HG03520 (cell line): ENCODE measurements around the gene SHANK1.

Source experiments
- ATAC-seq: cut with Tn5 transposase; IDR thresholded peaks from one replicate; pipeline ENCODE4 v1.9.1; 2021; ENCODE audit warnings: mild to moderate bottlenecking, moderate library complexity; ENCODE audit not compliant: unreplicated experiment

SHANK1 gene

DNA sequence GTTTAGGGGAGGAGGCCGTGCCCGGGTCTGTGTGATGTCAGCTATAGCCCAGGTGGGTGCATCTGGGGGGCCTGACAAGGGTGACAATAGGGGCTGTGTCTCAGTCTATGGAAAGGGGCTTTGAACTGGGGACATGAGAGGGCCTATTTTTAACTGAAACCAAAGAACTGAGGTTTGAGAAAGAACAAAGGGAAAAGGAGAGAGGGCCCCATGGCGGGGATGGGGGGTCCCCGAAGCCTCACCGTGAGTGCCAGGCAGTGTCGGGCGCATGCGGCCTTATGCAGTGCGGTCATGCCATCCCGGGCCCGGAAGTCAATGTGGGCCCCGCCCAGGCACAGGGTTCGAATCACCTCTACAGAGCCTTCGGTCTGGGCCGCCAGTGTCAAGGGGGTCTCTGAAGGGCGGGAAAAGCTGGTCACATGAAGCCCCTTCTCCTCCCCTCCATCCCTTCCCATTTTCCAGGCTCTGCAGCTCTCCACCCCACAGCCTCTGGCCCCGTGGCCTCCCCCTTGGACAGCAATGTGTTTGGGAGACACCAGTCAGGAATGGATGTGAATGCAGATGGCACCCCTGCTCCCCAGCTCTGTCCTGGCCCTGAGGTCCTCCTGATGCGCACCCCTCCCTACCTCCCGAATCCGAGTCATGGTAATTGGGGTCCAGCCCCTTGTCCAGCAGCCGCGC, 5.9 kb downstream of the SHANK1 start:
- no peak for ATAC-seq

GRCh38 chr19:50712833-50713232, 6.8 kb downstream of the SHANK1 start:
- ATAC-seq: no peak

DNA sequence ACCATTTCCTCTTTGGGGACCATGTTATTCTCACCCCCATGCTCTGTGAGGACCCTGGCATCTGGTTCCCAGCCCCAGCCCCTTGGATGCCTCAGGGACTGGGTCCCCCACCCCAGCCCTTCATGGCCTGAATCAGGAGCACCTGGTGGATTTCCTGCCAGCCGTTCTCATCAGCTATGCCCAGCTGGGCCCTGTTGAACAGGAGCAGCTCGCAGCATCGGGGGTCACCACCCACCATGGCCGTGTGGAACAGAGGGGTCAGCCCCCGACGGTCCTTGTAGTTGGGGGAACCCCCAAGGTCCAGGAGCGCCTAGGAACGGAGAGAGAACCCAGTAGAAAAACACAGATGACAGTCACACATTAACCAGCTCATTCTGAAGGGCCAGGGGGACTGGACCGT, 7.8 kb downstream of the SHANK1 start:
- ATAC-seq: no peak

DNA sequence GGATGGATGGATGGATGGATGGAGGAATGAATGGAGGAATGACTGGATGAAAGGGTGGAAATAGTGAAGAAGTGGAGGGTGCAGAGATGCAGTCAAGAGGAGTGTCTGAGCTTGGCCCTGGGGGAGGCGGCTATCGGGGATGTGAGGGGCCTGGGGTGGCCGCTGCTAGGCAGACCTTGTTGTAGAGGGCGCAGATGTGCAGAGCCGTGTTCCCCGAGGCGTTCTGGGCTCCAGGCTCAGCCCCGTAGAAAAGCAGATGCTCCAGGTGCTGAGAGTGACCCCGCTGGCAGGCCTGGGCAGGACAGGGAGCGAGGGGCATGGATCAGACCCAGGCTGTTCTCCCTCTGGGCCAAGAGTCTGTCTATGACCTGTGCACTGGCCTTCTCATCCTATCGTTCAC, 8.4 kb downstream of the SHANK1 start:
- ATAC-seq: no peak

DNA sequence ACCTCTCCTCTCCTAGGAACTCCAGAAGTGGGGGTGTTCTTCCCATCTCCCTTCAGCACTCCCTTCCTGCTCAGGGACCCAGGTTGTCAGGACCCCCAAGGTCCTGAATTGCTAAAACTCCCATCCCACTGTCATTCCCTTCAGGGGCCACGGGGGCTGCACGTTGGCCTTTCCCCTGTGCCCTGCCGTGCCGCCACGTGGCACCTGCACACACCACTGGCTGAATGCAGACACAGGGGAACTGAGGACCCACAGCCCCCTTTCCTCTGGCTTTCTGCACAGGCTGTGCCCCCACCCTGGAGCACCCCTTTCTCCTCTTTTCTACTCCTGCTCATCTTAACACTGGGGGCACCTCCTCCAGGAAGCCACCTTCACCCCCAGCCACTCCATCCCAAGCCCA, 9.0 kb downstream of the SHANK1 start:
- no peak for ATAC-seq

- ATAC-seq: no peak
Observed at GRCh38 chr19:50710094-50710493, 9.5 kb downstream of the SHANK1 start.

- no peak for ATAC-seq
Observed at GRCh38 chr19:50708179-50708879, 11.3 kb downstream of the SHANK1 start.

GRCh38 chr19:50706387-50706786, 13.2 kb downstream of the SHANK1 start:
- no peak for ATAC-seq

GRCh38 chr19:50705422-50706019, 14.1 kb downstream of the SHANK1 start:
- ATAC-seq: no peak

- ATAC-seq: no peak
Observed at GRCh38 chr19:50703915-50704796, 15.4 kb downstream of the SHANK1 start.

DNA sequence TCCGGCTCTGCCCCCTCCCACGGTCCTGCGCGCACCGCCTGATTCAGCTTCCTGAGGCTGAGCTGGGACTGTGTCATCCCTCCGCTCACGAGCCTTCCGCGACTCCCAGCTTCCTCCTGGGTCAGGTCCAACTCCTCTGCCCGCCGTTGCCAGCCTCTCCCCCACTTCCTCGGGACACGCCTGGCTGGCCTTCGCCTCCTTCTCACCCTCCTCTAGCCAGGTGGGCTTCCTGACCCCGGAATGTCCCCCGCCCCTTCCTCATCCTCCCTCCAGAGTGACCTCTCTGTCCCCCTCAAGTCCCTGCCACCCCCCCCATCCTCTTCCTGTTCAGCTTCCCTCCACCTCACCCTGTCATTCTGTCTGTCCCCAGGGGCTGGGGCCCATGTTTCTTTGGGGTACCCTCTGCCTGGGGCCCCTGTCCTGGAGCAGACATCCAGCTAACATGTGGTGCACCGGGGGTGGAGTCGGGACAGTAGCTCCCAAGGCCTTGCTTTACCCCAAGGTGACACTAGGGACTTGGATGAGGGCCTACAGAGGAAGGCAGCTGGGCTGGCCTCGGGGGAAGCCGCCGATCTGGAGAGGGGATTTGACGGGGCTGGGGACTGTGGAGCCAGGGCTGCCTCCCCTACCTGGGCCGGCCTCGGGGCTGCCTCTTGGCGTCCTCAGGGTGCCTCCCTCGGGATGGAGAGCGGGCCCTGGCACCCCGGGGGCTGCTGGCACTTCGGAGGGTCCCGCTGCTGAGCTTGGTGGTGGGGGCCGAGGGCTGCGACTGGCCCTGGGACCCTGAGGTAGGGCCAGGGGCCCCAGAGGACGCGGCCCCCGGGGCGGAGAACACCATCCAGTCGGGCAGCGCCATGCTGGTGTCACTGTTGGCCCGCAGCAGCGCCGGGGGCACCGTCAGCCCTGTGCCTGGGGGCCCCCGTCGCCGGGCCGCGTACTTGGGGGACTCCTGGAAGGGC, 16.5 kb downstream of the SHANK1 start:
- no peak for ATAC-seq

GRCh38 chr19:50702158-50702870, 17.3 kb downstream of the SHANK1 start:
- no peak for ATAC-seq

GRCh38 chr19:50701367-50701985, 18.1 kb downstream of the SHANK1 start:
- no peak for ATAC-seq

DNA sequence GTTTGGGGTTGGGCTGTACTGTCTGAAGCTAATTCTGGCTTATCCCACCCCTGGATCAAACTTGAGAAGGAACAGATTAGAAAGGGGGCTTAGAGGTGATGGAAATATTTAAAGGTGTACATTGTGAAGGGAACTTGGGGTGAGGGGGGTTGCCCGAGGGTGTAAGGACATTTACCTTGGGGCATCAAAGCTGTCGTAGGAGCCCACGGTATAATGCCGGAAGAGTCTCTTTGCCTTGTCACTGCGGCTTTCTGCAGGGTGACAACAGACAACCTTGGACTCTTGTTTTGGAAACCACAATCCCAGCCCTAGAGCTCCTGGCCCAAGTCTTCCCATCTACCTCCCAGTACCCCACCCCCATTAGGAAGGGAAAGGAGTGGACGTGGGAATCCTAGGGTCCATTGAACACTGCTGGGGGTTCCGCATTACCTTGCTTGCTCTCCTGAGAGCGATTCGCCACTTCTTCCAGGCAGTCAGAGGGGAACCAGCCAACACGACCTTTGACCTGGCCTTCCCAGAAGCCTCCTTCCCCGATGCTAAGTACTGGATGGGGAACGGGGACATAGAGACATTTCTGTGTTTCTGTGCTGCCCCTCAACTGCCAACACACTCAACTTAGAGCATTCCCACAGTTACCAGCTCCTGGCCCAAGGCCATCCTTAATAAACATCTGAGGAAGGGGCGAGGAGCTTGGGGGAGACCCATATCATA, 22.0 kb downstream of the SHANK1 start:
- no peak for ATAC-seq

DNA sequence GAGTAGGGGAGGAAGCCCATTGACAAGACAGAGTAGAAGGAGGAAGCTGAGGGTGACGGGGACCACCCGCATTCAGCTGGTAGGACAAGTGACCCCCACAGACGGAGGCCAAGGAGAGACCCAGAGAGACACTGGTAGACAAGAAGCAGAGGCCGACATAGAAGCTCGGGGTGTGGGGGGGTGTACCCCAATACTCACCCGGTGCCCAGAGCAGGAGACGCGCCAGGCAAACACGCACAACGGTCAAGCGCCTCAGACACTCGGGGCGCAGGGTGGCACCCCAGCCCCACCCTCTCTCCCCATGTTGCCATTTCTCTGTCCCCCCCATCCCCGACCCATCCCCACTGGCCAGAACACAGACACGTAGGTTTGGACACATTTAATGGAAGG, 23.5 kb downstream of the SHANK1 start:
- ATAC-seq: no peak

- no peak for ATAC-seq
Observed at GRCh38 chr19:50695251-50696093, 24.1 kb downstream of the SHANK1 start.

DNA sequence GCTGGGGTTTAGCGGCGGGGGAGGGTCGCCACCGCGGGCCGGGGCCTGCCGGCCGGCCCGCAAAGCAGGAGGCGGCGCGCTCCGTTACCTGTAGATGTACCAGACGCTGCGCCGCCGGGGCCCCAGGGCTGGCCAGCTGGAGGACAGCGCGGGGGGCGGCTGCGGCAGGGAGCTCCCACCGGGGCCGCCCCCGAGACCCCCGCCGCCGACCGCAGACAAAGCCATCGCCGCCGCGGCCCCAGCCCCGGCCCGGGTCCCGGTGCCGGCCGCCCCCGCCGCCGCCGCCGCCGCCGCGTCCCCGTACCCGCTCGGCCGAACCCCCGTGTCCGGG, 24.8 kb downstream of the SHANK1 start:
- no peak for ATAC-seq
